Chondrocyte (in vitro differentiated cells): ENCODE results near the gene PDHX. TPM values are rescaled to one million over a fixed set of nuclear protein-coding genes. Genes with fewer than 3 reads are reported as not detected.

Source experiments
- DNase-seq: peaks from one replicate; pipeline ENCODE4 v3.0.0; 2021; ENCODE audit warnings: mixed read lengths, low spot score
- H3K27ac Mint-ChIP-seq: one replicate; pipeline ENCODE4 v1.8.0; 2021; ENCODE audit warnings: mild to moderate bottlenecking, moderate library complexity, mixed read lengths; ENCODE audit not compliant: unreplicated experiment
- H3K27me3 Mint-ChIP-seq: 2 replicates; pipeline ENCODE4 v1.8.0; 2021; ENCODE audit warnings: low read depth, mixed read lengths
- H3K36me3 Mint-ChIP-seq: 2 replicates; pipeline ENCODE4 v1.8.0; 2021; ENCODE audit warnings: low read depth, mixed read lengths
- H3K4me1 Mint-ChIP-seq: 2 replicates; pipeline ENCODE4 v1.8.0; 2021; ENCODE audit warnings: low read depth, mild to moderate bottlenecking, mixed read lengths
- H3K4me3 Mint-ChIP-seq: one replicate; pipeline ENCODE4 v1.8.0; 2021; ENCODE audit warnings: mild to moderate bottlenecking, moderate library complexity, mixed read lengths; ENCODE audit not compliant: unreplicated experiment
- H3K9me3 Mint-ChIP-seq: 2 replicates; pipeline ENCODE4 v1.8.0; 2021; ENCODE audit warnings: low read depth, mixed read lengths
- total RNA-seq: library from RNA; stranded (reverse); gene quantifications from 3 replicates; pipeline ENCODE4 v1.2.1, GENCODE V29; 2021
- TF ChIP-seq, protein P1 (sequence below): fragments of 200-600 bp; sonication (generic); IDR thresholded peaks from 2 replicates; pipeline ENCODE4 v1.5.0; 2021; ENCODE audit warnings: antibody characterized with exemption, mild to moderate bottlenecking, moderate library complexity

PDHX gene
- total RNA-seq, 1 donor from 2014 or later: 38.8 TPM

DNA sequence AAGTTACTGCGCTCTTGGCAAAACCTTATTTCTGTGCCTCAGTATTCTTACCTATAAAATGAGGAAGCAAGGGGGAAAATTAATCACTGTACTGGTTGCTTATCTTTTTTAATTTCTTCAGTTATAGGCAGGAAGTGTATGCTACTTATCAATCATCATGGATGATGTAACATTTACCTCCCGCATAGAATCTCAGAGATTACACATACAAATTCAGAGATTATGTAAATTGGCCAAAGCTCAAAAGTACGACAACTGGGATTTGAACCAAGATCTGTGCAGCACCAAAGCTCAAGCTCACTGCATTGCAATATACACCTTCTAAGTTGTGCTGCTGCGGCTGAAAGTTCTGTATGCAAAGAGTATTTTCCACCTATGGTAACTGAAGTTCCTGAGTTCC, 83.0 kb downstream of the PDHX start:
- Mint-ChIP-seq H3K36me3 (no peaks in the 10 kb centered on the region), H3K9me3 (no peaks in the 10 kb centered on the region), H3K4me1 (peaks cover 11% of the 10 kb centered on the region), H3K27me3 (no peaks in the 10 kb centered on the region), H3K4me3 (no peak overlapping the region), H3K27ac (no peak overlapping the region)
- TF ChIP-seq, protein P1, sequence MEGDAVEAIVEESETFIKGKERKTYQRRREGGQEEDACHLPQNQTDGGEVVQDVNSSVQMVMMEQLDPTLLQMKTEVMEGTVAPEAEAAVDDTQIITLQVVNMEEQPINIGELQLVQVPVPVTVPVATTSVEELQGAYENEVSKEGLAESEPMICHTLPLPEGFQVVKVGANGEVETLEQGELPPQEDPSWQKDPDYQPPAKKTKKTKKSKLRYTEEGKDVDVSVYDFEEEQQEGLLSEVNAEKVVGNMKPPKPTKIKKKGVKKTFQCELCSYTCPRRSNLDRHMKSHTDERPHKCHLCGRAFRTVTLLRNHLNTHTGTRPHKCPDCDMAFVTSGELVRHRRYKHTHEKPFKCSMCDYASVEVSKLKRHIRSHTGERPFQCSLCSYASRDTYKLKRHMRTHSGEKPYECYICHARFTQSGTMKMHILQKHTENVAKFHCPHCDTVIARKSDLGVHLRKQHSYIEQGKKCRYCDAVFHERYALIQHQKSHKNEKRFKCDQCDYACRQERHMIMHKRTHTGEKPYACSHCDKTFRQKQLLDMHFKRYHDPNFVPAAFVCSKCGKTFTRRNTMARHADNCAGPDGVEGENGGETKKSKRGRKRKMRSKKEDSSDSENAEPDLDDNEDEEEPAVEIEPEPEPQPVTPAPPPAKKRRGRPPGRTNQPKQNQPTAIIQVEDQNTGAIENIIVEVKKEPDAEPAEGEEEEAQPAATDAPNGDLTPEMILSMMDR: no peak
- no peak for DNase-seq

DNA sequence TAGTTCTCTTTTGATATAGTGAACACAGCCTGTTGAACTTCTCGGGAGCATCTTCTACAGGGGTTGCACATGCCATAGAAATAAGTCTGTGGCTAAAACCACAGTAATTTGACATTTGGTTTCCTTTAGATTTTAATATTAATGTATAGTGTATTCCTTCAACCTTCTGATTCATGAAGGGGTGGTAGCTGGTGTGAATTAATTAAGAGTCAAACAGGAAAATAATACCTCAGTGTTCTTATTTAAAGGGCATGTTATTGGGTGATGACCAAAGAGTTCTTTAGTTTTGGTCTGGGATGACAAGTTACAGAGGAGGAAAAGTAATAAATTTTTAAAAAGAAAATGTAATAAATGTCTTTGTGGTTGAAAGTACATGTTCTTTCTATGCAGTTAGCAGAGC, 86.8 kb downstream of the PDHX start:
- H3K36me3 Mint-ChIP-seq: no peaks in the 10 kb centered on the region
- no peak overlapping the region for H3K4me3 Mint-ChIP-seq
- H3K27ac Mint-ChIP-seq: no peak overlapping the region
- H3K27me3 Mint-ChIP-seq: no peaks in the 10 kb centered on the region
- H3K9me3 Mint-ChIP-seq: no peaks in the 10 kb centered on the region
- peaks cover 7% of the 10 kb centered on the region for H3K4me1 Mint-ChIP-seq
- TF ChIP-seq, protein P1: no peak
- DNase-seq: no peak

DNA sequence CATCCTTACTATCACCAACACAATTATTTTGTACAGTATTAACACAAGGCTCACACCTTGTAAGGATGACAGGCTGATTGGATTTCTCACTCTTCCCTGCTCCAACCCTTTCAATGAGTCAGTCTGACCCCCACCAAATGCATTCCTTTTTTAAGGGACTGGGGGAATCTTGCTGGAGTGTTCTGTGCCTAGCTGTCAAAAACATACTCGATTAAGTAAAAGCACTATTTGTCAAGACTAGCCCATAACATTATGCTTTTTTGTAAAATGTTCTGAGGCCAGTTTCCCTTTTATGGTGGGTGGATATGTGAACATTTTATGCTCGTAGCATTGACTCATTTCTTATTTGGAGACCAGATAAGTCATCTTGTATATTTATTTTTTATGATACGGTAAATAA, 87.2 kb downstream of the PDHX start:
- no peaks in the 10 kb centered on the region for H3K9me3 Mint-ChIP-seq
- H3K27ac Mint-ChIP-seq: no peak overlapping the region
- peaks cover 6% of the 10 kb centered on the region for H3K4me1 Mint-ChIP-seq
- H3K36me3 Mint-ChIP-seq: no peaks in the 10 kb centered on the region
- no peak overlapping the region for H3K4me3 Mint-ChIP-seq
- TF ChIP-seq, protein P1: no peak
- DNase-seq: no peak
- H3K27me3 Mint-ChIP-seq: no peaks in the 10 kb centered on the region

DNA sequence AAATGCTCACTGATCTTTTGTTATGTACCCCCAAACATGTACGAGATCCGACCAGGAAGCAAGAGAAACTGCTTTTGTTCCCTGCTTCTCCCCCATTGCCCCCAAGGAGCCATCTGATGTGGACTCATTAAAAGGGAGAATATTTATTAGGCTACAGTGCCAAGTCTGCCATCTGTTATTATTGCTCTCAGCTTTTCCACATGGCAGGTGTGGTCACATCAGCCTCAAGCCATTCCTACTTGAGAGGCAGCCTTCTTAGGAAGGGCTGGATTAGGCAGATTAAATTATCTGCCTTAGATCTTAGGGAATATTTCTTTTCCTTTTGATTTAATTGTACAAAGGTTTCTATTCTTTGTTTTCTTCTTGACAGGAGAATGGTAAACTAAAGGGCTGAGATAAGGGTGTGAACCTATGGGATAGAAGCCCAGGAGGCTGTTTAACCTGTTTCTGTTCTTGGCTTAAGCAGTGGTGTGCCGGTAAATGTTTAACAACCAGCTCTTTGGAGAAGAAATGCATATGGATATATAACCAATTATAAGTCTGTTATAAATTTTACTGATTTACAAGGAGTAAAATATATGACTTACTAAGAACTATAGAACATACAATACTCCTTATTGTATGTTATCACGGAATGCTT, 88.8 kb downstream of the PDHX start:
- Mint-ChIP-seq H3K9me3 (no peaks in the 10 kb centered on the region), H3K4me3 (no peak overlapping the region), H3K4me1 (peaks cover 16% of the 10 kb centered on the region), H3K27me3 (no peaks in the 10 kb centered on the region), H3K27ac (no peak overlapping the region), H3K36me3 (no peaks in the 10 kb centered on the region)
- TF ChIP-seq, protein P1: no peak
- no peak for DNase-seq

DNA sequence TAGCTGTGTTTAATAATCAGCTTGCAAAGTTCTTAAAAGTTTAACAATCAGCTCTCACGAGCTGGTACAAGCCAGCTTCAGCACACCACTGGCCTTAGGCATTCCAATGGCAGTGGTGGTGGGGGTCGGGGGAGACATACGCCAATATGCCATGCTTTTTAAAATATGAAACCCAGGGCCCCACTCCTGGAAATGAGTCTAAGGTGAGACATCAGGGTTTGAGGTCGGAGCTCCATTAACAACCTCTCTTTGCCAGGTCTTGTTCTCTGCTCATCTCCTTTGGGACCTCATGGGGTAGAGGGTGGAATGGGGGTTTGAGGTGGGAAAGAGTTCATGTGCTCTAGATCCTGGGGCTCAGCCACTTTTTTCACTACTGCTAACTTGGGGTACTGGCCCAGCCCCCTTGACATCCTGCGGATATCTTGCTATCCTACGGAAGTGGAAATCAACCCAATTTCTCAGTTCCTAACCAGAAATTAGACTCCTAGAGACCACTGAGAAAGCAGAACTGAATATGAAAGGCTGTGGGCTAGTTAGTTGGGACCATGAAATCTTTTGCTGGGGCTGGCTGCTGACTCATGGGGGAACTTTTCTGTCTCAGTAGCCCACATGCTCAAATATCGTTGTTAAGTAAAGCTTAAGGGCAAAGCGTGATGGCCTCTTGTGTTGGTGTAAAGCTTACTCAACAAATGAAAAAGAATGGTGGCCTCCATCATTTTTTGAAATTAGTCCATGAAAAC, 90.1 kb downstream of the PDHX start:
- Mint-ChIP-seq H3K4me3 (no peak overlapping the region), H3K9me3 (no peaks in the 10 kb centered on the region), H3K36me3 (no peaks in the 10 kb centered on the region), H3K27ac (no peak overlapping the region), H3K4me1 (peaks cover 21% of the 10 kb centered on the region), H3K27me3 (no peaks in the 10 kb centered on the region)
- no peak for DNase-seq
- TF ChIP-seq, protein P1: no peak
